Liver (tissue), 3 donors: ENCODE data around the gene GALK2.

Source experiments
- EGR1 ChIP-seq, 2 donors: IDR thresholded peaks; 2 replicates each; pipeline ENCODE4 v1.6.1; 2016 to 2018; ENCODE audit warnings: antibody characterized with exemption in 2 of 2, low read depth in 2 of 2
- MAX ChIP-seq: IDR thresholded peaks from 2 replicates; pipeline ENCODE4 v1.6.1; 2016; ENCODE audit warnings: antibody characterized with exemption
- RAD21 ChIP-seq, 2 donors: IDR thresholded peaks; 2 replicates each; pipeline ENCODE4 v1.6.1; 2016; ENCODE audit warnings: antibody characterized with exemption in 2 of 2, mild to moderate bottlenecking in 2 of 2
- SP1 ChIP-seq: IDR thresholded peaks from 2 replicates; pipeline ENCODE4 v1.6.1; 2018; ENCODE audit warnings: antibody characterized with exemption, mild to moderate bottlenecking
- TAF1 ChIP-seq: conservative IDR thresholded peaks from 2 replicates; pipeline ENCODE4 v1.6.1; 2016; ENCODE audit warnings: antibody characterized with exemption, mild to moderate bottlenecking
- YY1 ChIP-seq: IDR thresholded peaks from 2 replicates; pipeline ENCODE4 v1.6.1; 2016; ENCODE audit warnings: antibody characterized with exemption, mild to moderate bottlenecking
- TF ChIP-seq, protein P1 (sequence below): fragments of 150-350 bp; IDR thresholded peaks from 2 replicates; pipeline ENCODE4 v1.5.1; 2017; ENCODE audit warnings: improper control_type of control experiment, low read depth, low read length; ENCODE audit not compliant: missing input control
- TF ChIP-seq, protein P2 (sequence below): IDR thresholded peaks from 2 replicates; pipeline ENCODE4 v1.6.1; 2016; ENCODE audit warnings: antibody characterized with exemption, mild to moderate bottlenecking
- TF ChIP-seq, protein P3 (sequence below): IDR thresholded peaks from 2 replicates; pipeline ENCODE4 v1.6.1; 2016; ENCODE audit warnings: antibody characterized with exemption
- donor health status: healthy.
- donor health status: healthy.

DNA sequence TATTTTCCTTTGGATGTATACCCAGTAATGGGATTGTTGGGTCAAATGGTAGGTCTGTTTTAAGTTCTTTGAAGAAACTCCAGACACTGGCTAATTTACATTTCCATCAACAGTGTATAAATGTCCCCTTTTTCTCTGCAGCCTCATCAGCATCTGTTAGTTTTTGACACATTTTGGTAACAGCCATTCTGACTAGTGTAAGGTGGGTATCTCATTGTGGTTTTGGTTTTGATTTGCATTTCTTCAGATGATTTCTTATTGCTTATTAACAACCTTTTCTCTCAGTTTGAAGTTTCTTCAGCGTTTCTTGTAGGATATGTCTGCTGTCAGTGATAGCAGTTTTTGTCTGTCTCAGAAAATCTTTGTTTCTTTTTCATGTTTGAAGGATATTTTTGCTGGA is 15.4 kb downstream of the GALK2 start:
- TF ChIP-seq, protein P1, sequence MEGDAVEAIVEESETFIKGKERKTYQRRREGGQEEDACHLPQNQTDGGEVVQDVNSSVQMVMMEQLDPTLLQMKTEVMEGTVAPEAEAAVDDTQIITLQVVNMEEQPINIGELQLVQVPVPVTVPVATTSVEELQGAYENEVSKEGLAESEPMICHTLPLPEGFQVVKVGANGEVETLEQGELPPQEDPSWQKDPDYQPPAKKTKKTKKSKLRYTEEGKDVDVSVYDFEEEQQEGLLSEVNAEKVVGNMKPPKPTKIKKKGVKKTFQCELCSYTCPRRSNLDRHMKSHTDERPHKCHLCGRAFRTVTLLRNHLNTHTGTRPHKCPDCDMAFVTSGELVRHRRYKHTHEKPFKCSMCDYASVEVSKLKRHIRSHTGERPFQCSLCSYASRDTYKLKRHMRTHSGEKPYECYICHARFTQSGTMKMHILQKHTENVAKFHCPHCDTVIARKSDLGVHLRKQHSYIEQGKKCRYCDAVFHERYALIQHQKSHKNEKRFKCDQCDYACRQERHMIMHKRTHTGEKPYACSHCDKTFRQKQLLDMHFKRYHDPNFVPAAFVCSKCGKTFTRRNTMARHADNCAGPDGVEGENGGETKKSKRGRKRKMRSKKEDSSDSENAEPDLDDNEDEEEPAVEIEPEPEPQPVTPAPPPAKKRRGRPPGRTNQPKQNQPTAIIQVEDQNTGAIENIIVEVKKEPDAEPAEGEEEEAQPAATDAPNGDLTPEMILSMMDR: no peak
- TF ChIP-seq RAD21 (IDR thresholded peaks at IDR 0.05) (no peak), SP1 (no peak), YY1 (no peak), EGR1 (IDR thresholded peaks at IDR 0.05; ENCODE audit: low read depth in 2 of 2) (no peak), MAX (no peak), TAF1 (no peak)
- TF ChIP-seq, protein P2, sequence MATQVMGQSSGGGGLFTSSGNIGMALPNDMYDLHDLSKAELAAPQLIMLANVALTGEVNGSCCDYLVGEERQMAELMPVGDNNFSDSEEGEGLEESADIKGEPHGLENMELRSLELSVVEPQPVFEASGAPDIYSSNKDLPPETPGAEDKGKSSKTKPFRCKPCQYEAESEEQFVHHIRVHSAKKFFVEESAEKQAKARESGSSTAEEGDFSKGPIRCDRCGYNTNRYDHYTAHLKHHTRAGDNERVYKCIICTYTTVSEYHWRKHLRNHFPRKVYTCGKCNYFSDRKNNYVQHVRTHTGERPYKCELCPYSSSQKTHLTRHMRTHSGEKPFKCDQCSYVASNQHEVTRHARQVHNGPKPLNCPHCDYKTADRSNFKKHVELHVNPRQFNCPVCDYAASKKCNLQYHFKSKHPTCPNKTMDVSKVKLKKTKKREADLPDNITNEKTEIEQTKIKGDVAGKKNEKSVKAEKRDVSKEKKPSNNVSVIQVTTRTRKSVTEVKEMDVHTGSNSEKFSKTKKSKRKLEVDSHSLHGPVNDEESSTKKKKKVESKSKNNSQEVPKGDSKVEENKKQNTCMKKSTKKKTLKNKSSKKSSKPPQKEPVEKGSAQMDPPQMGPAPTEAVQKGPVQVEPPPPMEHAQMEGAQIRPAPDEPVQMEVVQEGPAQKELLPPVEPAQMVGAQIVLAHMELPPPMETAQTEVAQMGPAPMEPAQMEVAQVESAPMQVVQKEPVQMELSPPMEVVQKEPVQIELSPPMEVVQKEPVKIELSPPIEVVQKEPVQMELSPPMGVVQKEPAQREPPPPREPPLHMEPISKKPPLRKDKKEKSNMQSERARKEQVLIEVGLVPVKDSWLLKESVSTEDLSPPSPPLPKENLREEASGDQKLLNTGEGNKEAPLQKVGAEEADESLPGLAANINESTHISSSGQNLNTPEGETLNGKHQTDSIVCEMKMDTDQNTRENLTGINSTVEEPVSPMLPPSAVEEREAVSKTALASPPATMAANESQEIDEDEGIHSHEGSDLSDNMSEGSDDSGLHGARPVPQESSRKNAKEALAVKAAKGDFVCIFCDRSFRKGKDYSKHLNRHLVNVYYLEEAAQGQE: no peak
- TF ChIP-seq, protein P3, sequence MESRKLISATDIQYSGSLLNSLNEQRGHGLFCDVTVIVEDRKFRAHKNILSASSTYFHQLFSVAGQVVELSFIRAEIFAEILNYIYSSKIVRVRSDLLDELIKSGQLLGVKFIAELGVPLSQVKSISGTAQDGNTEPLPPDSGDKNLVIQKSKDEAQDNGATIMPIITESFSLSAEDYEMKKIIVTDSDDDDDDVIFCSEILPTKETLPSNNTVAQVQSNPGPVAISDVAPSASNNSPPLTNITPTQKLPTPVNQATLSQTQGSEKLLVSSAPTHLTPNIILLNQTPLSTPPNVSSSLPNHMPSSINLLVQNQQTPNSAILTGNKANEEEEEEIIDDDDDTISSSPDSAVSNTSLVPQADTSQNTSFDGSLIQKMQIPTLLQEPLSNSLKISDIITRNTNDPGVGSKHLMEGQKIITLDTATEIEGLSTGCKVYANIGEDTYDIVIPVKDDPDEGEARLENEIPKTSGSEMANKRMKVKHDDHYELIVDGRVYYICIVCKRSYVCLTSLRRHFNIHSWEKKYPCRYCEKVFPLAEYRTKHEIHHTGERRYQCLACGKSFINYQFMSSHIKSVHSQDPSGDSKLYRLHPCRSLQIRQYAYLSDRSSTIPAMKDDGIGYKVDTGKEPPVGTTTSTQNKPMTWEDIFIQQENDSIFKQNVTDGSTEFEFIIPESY: no peak
